Natural killer cell (primary cell): ENCODE data around the gene TMPRSS11D. TPM values are rescaled to one million over a fixed set of nuclear protein-coding genes. Genes with fewer than 3 reads are reported as not detected.

Source experiments
- ATAC-seq, 3 donors: fragments of 150-1000 bp in 2 of 3; fragments of 200-7000 bp in 1 of 3; cut with Tn5 transposase; 1 replicate in 1 of 3; 2 replicates in 2 of 3; pipeline ENCODE4 v1.10.0; 2021; ENCODE audit warnings: mild to moderate bottlenecking in 2 of 3, moderate library complexity in 2 of 3
- DNase-seq, 2 donors: peaks; one replicate each; pipeline versions ENCODE4 v3.0.0 to v3.0.0-alpha.2; 2013 to 2021; ENCODE audit warnings: mixed read lengths in 1 of 2
- H3K27ac ChIP-seq: one replicate; pipeline ENCODE4 v1.5.1; 2013; ENCODE audit warnings: mild to moderate bottlenecking, low read length
- H3K27me3 ChIP-seq: one replicate; pipeline ENCODE4 v1.6.1; 2013; ENCODE audit warnings: low read length; ENCODE audit not compliant: control insufficient read depth, insufficient read depth
- H3K36me3 ChIP-seq: one replicate; pipeline ENCODE4 v1.6.1; 2013; ENCODE audit warnings: low read length; ENCODE audit not compliant: control insufficient read depth, insufficient read depth
- H3K4me1 ChIP-seq: one replicate; pipeline ENCODE4 v1.6.1; 2013; ENCODE audit warnings: low read length; ENCODE audit not compliant: control insufficient read depth, insufficient read depth
- H3K4me3 ChIP-seq: one replicate; pipeline ENCODE4 v1.5.1; 2013; ENCODE audit warnings: low read length
- H3K9me3 ChIP-seq: one replicate; pipeline ENCODE4 v1.6.1; 2013; ENCODE audit warnings: low read length; ENCODE audit not compliant: control insufficient read depth, insufficient read depth
- H3K27ac Mint-ChIP-seq, 2 donors: one replicate each; pipeline ENCODE4 v1.8.0; 2022; ENCODE audit warnings: mild to moderate bottlenecking in 2 of 2, mixed read lengths in 2 of 2, moderate library complexity in 1 of 2
- H3K27me3 Mint-ChIP-seq, 2 donors: one replicate each; pipeline ENCODE4 v1.8.0; 2022; ENCODE audit warnings: low read depth in 2 of 2, mixed read lengths in 2 of 2
- H3K36me3 Mint-ChIP-seq: one replicate; pipeline ENCODE4 v1.8.0; 2022; ENCODE audit warnings: mixed read lengths
- H3K4me1 Mint-ChIP-seq, 2 donors: one replicate each; pipeline ENCODE4 v1.8.0; 2022; ENCODE audit warnings: mixed read lengths in 2 of 2
- H3K4me3 Mint-ChIP-seq: one replicate; pipeline ENCODE4 v1.8.0; 2022; ENCODE audit warnings: mild to moderate bottlenecking, moderate library complexity, mixed read lengths
- H3K9me3 Mint-ChIP-seq, 2 donors: one replicate each; pipeline ENCODE4 v1.8.0; 2022; ENCODE audit warnings: mixed read lengths in 2 of 2
- CTCF ChIP-seq: fragments of 200-600 bp; IDR thresholded peaks from one replicate; pipeline ENCODE4 v1.8.0; 2022; ENCODE audit warnings: antibody characterized with exemption
- WGBS: methylation state at CpG from one replicate; pipeline ENCODE4 v1.1.7; 2013; ENCODE audit warnings: missing lambda C conversion rate; ENCODE audit not compliant: insufficient coverage; 5-methylcytosine and 5-hydroxymethylcytosine counted together
- intact Hi-C: fragments of 100-400 bp; cut with micrococcal nuclease; formaldehyde crosslinking; loops from one replicate; pipeline ENCODE4 v1.14.2; 2022
- total RNA-seq, 4 donors: library from RNA; stranded (reverse); fragments of 120-200 nt in 1 of 4; gene quantifications; one replicate each; pipeline versions ENCODE4 v1.2.3 to v1.2.4, GENCODE V29; 2013 to 2022

TMPRSS11D gene
- total RNA-seq, 3 donors from 2014 or later (not counting 1 experiment from before 2014, with no cell fraction given), result not detected

- H3K27ac ChIP-seq, result no peak overlapping the region
- WGBS, result no CpG with 5 or more reads among the region's 4 CpGs
Measured at GRCh38 chr4:67886281-67886680, 2.5 kb upstream of the TMPRSS11D start.

GRCh38 chr4:67885762-67886161, 2.0 kb upstream of the TMPRSS11D start:
- no peak overlapping the region for H3K4me3 ChIP-seq
- H3K36me3 ChIP-seq, result no peaks in the 10 kb centered on the region
- H3K27ac Mint-ChIP-seq, result peak overlapping the region; percentile 54 to 84
- no peak overlapping the region for H3K27ac ChIP-seq
- no peaks in the 10 kb centered on the region for H3K27me3 Mint-ChIP-seq
- H3K27me3 ChIP-seq, result no peaks in the 10 kb centered on the region
- H3K4me1 ChIP-seq, result no peaks in the 10 kb centered on the region
- intact Hi-C loops, result no loop called here
- H3K36me3 Mint-ChIP-seq, result no peaks in the 10 kb centered on the region
- no peak for TF ChIP-seq CTCF
- 77% methylated on average over 6 of the region's 6 CpGs for WGBS
- peaks cover 24 to 28% of the 10 kb centered on the region in 2 donors for H3K4me1 Mint-ChIP-seq
- no peaks in the 10 kb centered on the region for H3K9me3 ChIP-seq
- ATAC-seq (peak in 1 of 3 donors; percentile 9), DNase-seq (no peak)
- H3K9me3 Mint-ChIP-seq, result no peaks in the 10 kb centered on the region
- no peak overlapping the region for H3K4me3 Mint-ChIP-seq

More at GRCh38 chr4:67886281-67886680, 2.5 kb upstream of the TMPRSS11D start:
- DNase-seq (no peak), ATAC-seq (peak; percentile 67 to 81 (median 69))
- peaks cover 24 to 28% of the 10 kb centered on the region in 2 donors for H3K4me1 Mint-ChIP-seq
- no peaks in the 10 kb centered on the region for H3K9me3 Mint-ChIP-seq
- no peaks in the 10 kb centered on the region for H3K36me3 Mint-ChIP-seq
- Histone ChIP-seq H3K36me3 (no peaks in the 10 kb centered on the region), H3K4me1 (no peaks in the 10 kb centered on the region), H3K27me3 (no peaks in the 10 kb centered on the region), H3K9me3 (no peaks in the 10 kb centered on the region), H3K4me3 (no peak overlapping the region)
- TF ChIP-seq CTCF, result no peak
- H3K27me3 Mint-ChIP-seq, result no peaks in the 10 kb centered on the region
- intact Hi-C loops, result no loop called here
- peak overlapping the region; percentile 54 to 84 for H3K27ac Mint-ChIP-seq
- no peak overlapping the region for H3K4me3 Mint-ChIP-seq

GRCh38 chr4:67884701-67885100, 899 bp upstream of the TMPRSS11D start:
- no peak overlapping the region for H3K27ac ChIP-seq
- H3K36me3 ChIP-seq, result no peaks in the 10 kb centered on the region
- no peak overlapping the region for H3K4me3 ChIP-seq
- H3K9me3 ChIP-seq, result no peaks in the 10 kb centered on the region
- no peak for DNase-seq
- Mint-ChIP-seq H3K27me3 (no peaks in the 10 kb centered on the region), H3K36me3 (no peaks in the 10 kb centered on the region), H3K27ac (peak overlapping the region in 1 of 2 donors; percentile 15), H3K4me3 (no peak overlapping the region), H3K9me3 (no peaks in the 10 kb centered on the region), H3K4me1 (peaks cover 19 to 23% of the 10 kb centered on the region in 2 donors)
- no peak for TF ChIP-seq CTCF
- no peaks in the 10 kb centered on the region for H3K4me1 ChIP-seq
- no peak for ATAC-seq
- intact Hi-C loops, result no loop called here
- no peaks in the 10 kb centered on the region for H3K27me3 ChIP-seq

- H3K27me3 ChIP-seq, result no peaks in the 10 kb centered on the region
- H3K4me3 ChIP-seq, result no peak overlapping the region
- no peaks in the 10 kb centered on the region for H3K36me3 ChIP-seq
- Mint-ChIP-seq H3K27me3 (no peaks in the 10 kb centered on the region), H3K36me3 (no peaks in the 10 kb centered on the region), H3K9me3 (no peaks in the 10 kb centered on the region), H3K4me3 (peak overlapping the region; percentile 6), H3K27ac (peak overlapping the region; percentile 2 to 15), H3K4me1 (peaks cover 18 to 21% of the 10 kb centered on the region in 2 donors)
- no peak for DNase-seq
- no peaks in the 10 kb centered on the region for H3K4me1 ChIP-seq
- TF ChIP-seq CTCF, result no peak
- no peak overlapping the region for H3K27ac ChIP-seq
- no peaks in the 10 kb centered on the region for H3K9me3 ChIP-seq
- peak in 2 of 3 donors; percentile 37 to 58 for ATAC-seq
- WGBS, result no CpG with 5 or more reads among the region's 5 CpGs
- intact Hi-C loops, result no loop called here
Measured at GRCh38 chr4:67883458-67883857, 344 bp downstream of the TMPRSS11D start.
